Neural cell (in vitro differentiated cells): ENCODE results near the gene CPVL. TPM values are rescaled to one million over a fixed set of nuclear protein-coding genes. Genes with fewer than 3 reads are reported as not detected.

ENCODE experiments used
- H2AFZ ChIP-seq: fragments of 200-600, 300-800 bp; sonication (generic), shearing (Covaris generic); 2 replicates; pipeline ENCODE4 v1.6.0; 2014; ENCODE audit warnings: low read depth, mild to moderate bottlenecking, antibody characterized with exemption, low read length, moderate library complexity
- H3F3A ChIP-seq: fragments of 200-600 bp; shearing (Covaris generic); 2 replicates; pipeline ENCODE4 v1.6.1; 2016; ENCODE audit warnings: mild to moderate bottlenecking, moderate library complexity, mixed read lengths, antibody characterized with exemption, low read length; ENCODE audit not compliant: insufficient read depth, poor library complexity, severe bottlenecking
- H3K27ac ChIP-seq: fragments of 200-600, 300-800 bp; sonication (generic), shearing (Covaris generic); 2 replicates; pipeline ENCODE4 v1.5.1; 2014; ENCODE audit warnings: mild to moderate bottlenecking, low read length, moderate library complexity
- H3K27me3 ChIP-seq: fragments of 300-800, 200-600 bp; sonication (generic), shearing (Covaris generic); 2 replicates; pipeline ENCODE4 v1.6.0; 2014; ENCODE audit warnings: mild to moderate bottlenecking, low read depth, low read length, moderate library complexity; ENCODE audit not compliant: insufficient read depth
- H3K36me3 ChIP-seq: fragments of 300-800, 200-600 bp; sonication (generic), shearing (Covaris generic); 2 replicates; pipeline ENCODE4 v1.5.1; 2014; ENCODE audit warnings: mild to moderate bottlenecking, antibody characterized with exemption, low read length, moderate library complexity; ENCODE audit not compliant: insufficient read depth
- H3K4me2 ChIP-seq: fragments of 300-800, 200-600 bp; sonication (generic), shearing (Covaris generic); 2 replicates; pipeline ENCODE4 v1.6.0; 2014; ENCODE audit warnings: mild to moderate bottlenecking, low read length
- H3K4me3 ChIP-seq: fragments of 300-800, 200-600 bp; sonication (generic), shearing (Covaris generic); 2 replicates; pipeline ENCODE4 v1.5.1; 2014; ENCODE audit warnings: mild to moderate bottlenecking, low read length, moderate library complexity
- H3K79me2 ChIP-seq: fragments of 200-600 bp; shearing (Covaris generic); replicated peaks from 2 replicates; pipeline ENCODE4 v1.6.0; 2014; ENCODE audit warnings: mild to moderate bottlenecking, low read length, moderate library complexity; ENCODE audit not compliant: insufficient read depth
- H3K9ac ChIP-seq: fragments of 300-800, 200-600 bp; sonication (generic), shearing (Covaris generic); 2 replicates; pipeline ENCODE4 v1.6.1; 2016; ENCODE audit warnings: mild to moderate bottlenecking, low read length, mixed read lengths
- H3K9me2 ChIP-seq: fragments of 200-600 bp; shearing (Covaris generic); 2 replicates; pipeline ENCODE4 v1.6.1; 2016; ENCODE audit warnings: mild to moderate bottlenecking, low read length, mixed read lengths; ENCODE audit not compliant: insufficient read depth
- H3K9me3 ChIP-seq: fragments of 200-600, 300-800 bp; sonication (generic), shearing (Covaris generic); 2 replicates; pipeline ENCODE4 v1.6.1; 2016; ENCODE audit warnings: mild to moderate bottlenecking, mixed run types, low read length, moderate library complexity, mixed read lengths
- H4K20me1 ChIP-seq: fragments of 200-600 bp; shearing (Covaris generic); 2 replicates; pipeline ENCODE4 v1.6.1; 2016; ENCODE audit warnings: mild to moderate bottlenecking, mixed run types; ENCODE audit not compliant: insufficient read depth
- EP300 ChIP-seq: fragments of 450-650 bp; conservative IDR thresholded peaks from 2 replicates; pipeline ENCODE4 v1.6.1; 2014; ENCODE audit warnings: antibody characterized with exemption, mild to moderate bottlenecking, moderate library complexity; ENCODE audit not compliant: poor library complexity, severe bottlenecking
- EZH2 ChIP-seq: fragments of 200-600, 300-800 bp; shearing (Covaris generic), sonication (generic); IDR thresholded peaks from 2 replicates; pipeline ENCODE4 v1.6.1; 2014; ENCODE audit warnings: antibody characterized with exemption, low read length, borderline replicate concordance, mild to moderate bottlenecking; ENCODE audit not compliant: insufficient read depth, poor library complexity, severe bottlenecking
- MXI1 ChIP-seq: fragments of 450-650 bp; conservative IDR thresholded peaks from 2 replicates; pipeline ENCODE4 v1.6.1; 2014; ENCODE audit warnings: antibody characterized with exemption, mild to moderate bottlenecking; ENCODE audit not compliant: poor library complexity, severe bottlenecking
- POLR2AphosphoS5 ChIP-seq: IDR thresholded peaks from 2 replicates; pipeline ENCODE4 v1.6.1; 2012
- RAD21 ChIP-seq: fragments of 450-650 bp; conservative IDR thresholded peaks from 2 replicates; pipeline ENCODE4 v1.6.1; 2014; ENCODE audit warnings: antibody characterized with exemption, mild to moderate bottlenecking, moderate library complexity
- SMC3 ChIP-seq: fragments of 450-650 bp; conservative IDR thresholded peaks from 2 replicates; pipeline ENCODE4 v1.6.1; 2014; ENCODE audit warnings: antibody characterized with exemption, mild to moderate bottlenecking, moderate library complexity; ENCODE audit not compliant: poor library complexity
- TAF1 ChIP-seq: IDR thresholded peaks from 2 replicates; pipeline ENCODE4 v1.6.1; 2012; ENCODE audit warnings: low read depth
- polyA plus RNA-seq: library from polyadenylated mRNA; depleted of rRNA; stranded (reverse); fragments of >200 nt; gene quantifications from 2 replicates; pipeline ENCODE4 v1.2.3, GENCODE V29; 2014
- TF ChIP-seq, protein P1 (sequence below): fragments of 450-650 bp; IDR thresholded peaks from 2 replicates; pipeline ENCODE4 v1.5.1; 2014; ENCODE audit warnings: antibody characterized with exemption, mild to moderate bottlenecking, moderate library complexity; ENCODE audit not compliant: poor library complexity, severe bottlenecking
- TF ChIP-seq, protein P2 (sequence below): IDR thresholded peaks from 2 replicates; pipeline ENCODE4 v1.6.1; 2012; ENCODE audit warnings: borderline replicate concordance

The CPVL gene
- polyA plus RNA-seq, 1 donor from 2014 or later = 13.0 TPM

DNA sequence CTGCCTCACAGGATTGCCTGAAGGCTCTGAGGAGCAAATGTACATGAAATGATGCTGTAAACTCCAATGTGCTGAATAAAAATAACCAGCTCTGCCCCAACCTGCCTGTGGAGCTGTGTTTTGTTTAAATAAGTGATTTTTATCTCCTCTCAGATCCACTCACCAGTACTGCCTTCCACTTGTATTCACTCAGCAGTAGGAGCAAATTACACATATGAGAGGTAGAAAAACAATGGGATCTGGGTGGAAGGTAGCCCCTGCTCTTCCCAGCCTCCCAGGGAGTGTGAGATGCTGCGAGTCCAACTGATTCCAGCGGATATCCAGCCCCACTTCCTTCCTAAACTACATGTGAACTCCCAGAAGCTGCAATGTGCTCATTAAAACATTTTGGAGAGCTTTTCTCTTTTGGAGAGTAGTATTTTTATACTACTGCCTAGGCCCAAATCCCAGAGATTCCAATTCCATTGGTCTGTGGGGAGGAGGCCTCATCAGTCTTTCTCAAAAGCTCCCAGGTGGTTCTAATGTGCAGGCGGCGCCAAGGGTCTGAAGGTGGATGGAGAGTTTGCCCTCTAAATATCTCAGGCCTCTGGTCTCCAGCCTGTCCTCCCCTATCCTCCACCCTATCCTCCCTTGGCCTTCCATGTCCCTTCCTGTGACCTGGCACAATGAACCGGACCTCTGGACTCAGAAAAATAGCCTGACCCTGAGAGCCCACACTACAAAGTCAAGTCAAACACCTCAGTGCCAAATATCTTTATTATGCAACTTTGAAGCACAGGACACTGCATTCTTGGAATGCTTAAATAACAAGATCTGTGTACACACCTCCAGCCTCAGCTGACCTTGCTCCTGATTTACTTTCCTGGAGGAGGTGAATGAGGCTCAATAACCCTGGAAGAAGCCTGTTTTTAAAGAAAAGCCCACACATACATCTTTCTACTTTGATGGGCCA lies 46.2 kb downstream of the CPVL start:
- Histone ChIP-seq H2AFZ (no peak overlapping the region), H3K79me2 (no peaks in the 10 kb centered on the region), H3K36me3 (no peaks in the 10 kb centered on the region), H3K4me2 (no peak overlapping the region), H3K4me3 (no peak overlapping the region), H3K27me3 (no peaks in the 10 kb centered on the region), H3K9me2 (no peaks in the 10 kb centered on the region), H3F3A (no peaks in the 10 kb centered on the region), H3K9me3 (no peaks in the 10 kb centered on the region), H3K9ac (no peak overlapping the region), H3K27ac (no peak overlapping the region), H4K20me1 (no peaks in the 10 kb centered on the region)
- TF ChIP-seq TAF1 (no peak), EZH2 (no peak), MXI1 (no peak), RAD21 (no peak), SMC3 (no peak), POLR2AphosphoS5 (no peak), EP300 (no peak)
- TF ChIP-seq, protein P1, sequence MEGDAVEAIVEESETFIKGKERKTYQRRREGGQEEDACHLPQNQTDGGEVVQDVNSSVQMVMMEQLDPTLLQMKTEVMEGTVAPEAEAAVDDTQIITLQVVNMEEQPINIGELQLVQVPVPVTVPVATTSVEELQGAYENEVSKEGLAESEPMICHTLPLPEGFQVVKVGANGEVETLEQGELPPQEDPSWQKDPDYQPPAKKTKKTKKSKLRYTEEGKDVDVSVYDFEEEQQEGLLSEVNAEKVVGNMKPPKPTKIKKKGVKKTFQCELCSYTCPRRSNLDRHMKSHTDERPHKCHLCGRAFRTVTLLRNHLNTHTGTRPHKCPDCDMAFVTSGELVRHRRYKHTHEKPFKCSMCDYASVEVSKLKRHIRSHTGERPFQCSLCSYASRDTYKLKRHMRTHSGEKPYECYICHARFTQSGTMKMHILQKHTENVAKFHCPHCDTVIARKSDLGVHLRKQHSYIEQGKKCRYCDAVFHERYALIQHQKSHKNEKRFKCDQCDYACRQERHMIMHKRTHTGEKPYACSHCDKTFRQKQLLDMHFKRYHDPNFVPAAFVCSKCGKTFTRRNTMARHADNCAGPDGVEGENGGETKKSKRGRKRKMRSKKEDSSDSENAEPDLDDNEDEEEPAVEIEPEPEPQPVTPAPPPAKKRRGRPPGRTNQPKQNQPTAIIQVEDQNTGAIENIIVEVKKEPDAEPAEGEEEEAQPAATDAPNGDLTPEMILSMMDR = no peak
- TF ChIP-seq, protein P2, sequence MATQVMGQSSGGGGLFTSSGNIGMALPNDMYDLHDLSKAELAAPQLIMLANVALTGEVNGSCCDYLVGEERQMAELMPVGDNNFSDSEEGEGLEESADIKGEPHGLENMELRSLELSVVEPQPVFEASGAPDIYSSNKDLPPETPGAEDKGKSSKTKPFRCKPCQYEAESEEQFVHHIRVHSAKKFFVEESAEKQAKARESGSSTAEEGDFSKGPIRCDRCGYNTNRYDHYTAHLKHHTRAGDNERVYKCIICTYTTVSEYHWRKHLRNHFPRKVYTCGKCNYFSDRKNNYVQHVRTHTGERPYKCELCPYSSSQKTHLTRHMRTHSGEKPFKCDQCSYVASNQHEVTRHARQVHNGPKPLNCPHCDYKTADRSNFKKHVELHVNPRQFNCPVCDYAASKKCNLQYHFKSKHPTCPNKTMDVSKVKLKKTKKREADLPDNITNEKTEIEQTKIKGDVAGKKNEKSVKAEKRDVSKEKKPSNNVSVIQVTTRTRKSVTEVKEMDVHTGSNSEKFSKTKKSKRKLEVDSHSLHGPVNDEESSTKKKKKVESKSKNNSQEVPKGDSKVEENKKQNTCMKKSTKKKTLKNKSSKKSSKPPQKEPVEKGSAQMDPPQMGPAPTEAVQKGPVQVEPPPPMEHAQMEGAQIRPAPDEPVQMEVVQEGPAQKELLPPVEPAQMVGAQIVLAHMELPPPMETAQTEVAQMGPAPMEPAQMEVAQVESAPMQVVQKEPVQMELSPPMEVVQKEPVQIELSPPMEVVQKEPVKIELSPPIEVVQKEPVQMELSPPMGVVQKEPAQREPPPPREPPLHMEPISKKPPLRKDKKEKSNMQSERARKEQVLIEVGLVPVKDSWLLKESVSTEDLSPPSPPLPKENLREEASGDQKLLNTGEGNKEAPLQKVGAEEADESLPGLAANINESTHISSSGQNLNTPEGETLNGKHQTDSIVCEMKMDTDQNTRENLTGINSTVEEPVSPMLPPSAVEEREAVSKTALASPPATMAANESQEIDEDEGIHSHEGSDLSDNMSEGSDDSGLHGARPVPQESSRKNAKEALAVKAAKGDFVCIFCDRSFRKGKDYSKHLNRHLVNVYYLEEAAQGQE = no peak

DNA sequence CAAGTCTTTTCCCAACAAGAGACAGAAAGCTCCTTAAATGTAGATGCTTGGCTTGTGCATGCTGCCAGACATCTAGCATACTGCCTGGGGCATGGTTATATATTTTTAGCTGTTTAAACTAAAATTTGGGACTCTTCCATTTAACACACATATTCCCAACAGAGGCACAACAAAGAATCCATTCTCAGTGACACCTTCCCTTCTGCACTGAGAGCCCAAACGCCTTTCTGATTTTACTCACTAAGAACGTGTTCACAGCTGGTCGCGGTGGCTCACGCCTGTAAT lies 49.9 kb downstream of the CPVL start:
- Histone ChIP-seq H3K9me3 (no peaks in the 10 kb centered on the region), H4K20me1 (no peaks in the 10 kb centered on the region), H2AFZ (no peak overlapping the region), H3K4me2 (no peak overlapping the region), H3K4me3 (no peak overlapping the region), H3K36me3 (no peaks in the 10 kb centered on the region), H3K27ac (no peak overlapping the region), H3K9ac (no peak overlapping the region), H3K79me2 (no peaks in the 10 kb centered on the region), H3K27me3 (no peaks in the 10 kb centered on the region), H3F3A (no peaks in the 10 kb centered on the region), H3K9me2 (no peaks in the 10 kb centered on the region)
- no peak for TF ChIP-seq SMC3
- TF ChIP-seq RAD21 = no peak
- TF ChIP-seq EP300 = no peak
- no peak for TF ChIP-seq MXI1
- TF ChIP-seq POLR2AphosphoS5 = no peak
- TF ChIP-seq, protein P1 = no peak
- TF ChIP-seq, protein P2 = no peak
